Measurements from ENCODE around the gene UBTF. TPM values are rescaled to one million over a fixed set of nuclear protein-coding genes. Genes with fewer than 3 reads are reported as not detected.

Gene UBTF
- total and polyA plus RNA-seq, 9 of the 15 experiments (the other 6 are each of a cell fraction or from before 2014, with no cell fraction given): 1.2 to 113 (median 83.6) TPM

- TF ChIP-seq POLR2G (IDR thresholded peaks at IDR 0.05; ENCODE audit: low read depth, low read length) (peak; percentile 51; the same call in 1 of the 2 replicates), RBM17 (IDR thresholded peaks at IDR 0.05; ENCODE audit: borderline replicate concordance, low read depth, low read length) (no peak), HSF4 (CRISPR knock-in tag; IDR thresholded peaks at IDR 0.05; ENCODE audit: borderline replicate concordance) (no peak), ZBTB33 (CRISPR knock-in tag; IDR thresholded peaks at IDR 0.05) (peak; percentile 99), CTCFL (IDR thresholded peaks at IDR 0.05; ENCODE audit: borderline replicate concordance, insufficient read depth, low read depth, low read length, poor library complexity, severe bottlenecking) (peak; percentile 10), ZNF140 (CRISPR knock-in tag; IDR thresholded peaks at IDR 0.05) (no peak)
Measured at GRCh38 chr17:44222112-44222869, 2.8 kb upstream of the UBTF start (continued).

Data from K562 (cell line).